ENCODE data around the gene MUS81.

Gene MUS81

GRCh38 chr11:65866509-65867283, 6.5 kb downstream of the MUS81 start:
- Histone ChIP-seq H3K4me1 (ENCODE audit: control insufficient read depth in 2 of 2, insufficient read depth in 2 of 2, low read length in 2 of 2) (peaks cover 10 to 16% of the 10 kb centered on the region in 2 donors), H3K4me3 (ENCODE audit: low read length in 2 of 2) (no peak overlapping the region), H3K36me3 (ENCODE audit: control insufficient read depth in 2 of 2, insufficient read depth in 2 of 2, low read length in 2 of 2) (peaks cover 32 to 45% of the 10 kb centered on the region in 2 donors)

GRCh38 chr11:65867284-65868071, 7.2 kb downstream of the MUS81 start:
- no peak overlapping the region for H3K4me3 ChIP-seq (ENCODE audit: low read length in 2 of 2)
- H3K36me3 ChIP-seq (ENCODE audit: control insufficient read depth in 2 of 2, insufficient read depth in 2 of 2, low read length in 2 of 2): peaks cover 32 to 37% of the 10 kb centered on the region in 2 donors
- H3K9me3 ChIP-seq (ENCODE audit: control insufficient read depth in 2 of 2, low read length in 2 of 2): no peaks in the 10 kb centered on the region
- no peak overlapping the region for H3K27ac ChIP-seq (ENCODE audit: low read depth in 2 of 2, low read length in 2 of 2)
- peaks cover 7 to 10% of the 10 kb centered on the region in 2 donors for H3K4me1 ChIP-seq (ENCODE audit: control insufficient read depth in 2 of 2, insufficient read depth in 2 of 2, low read length in 2 of 2)
- H3K27me3 ChIP-seq (ENCODE audit: control insufficient read depth in 2 of 2, insufficient read depth in 2 of 2, low read length in 2 of 2): no peaks in the 10 kb centered on the region
- no peak overlapping the region for H3K9ac ChIP-seq (ENCODE audit: low read depth in 1 of 2, low read length in 2 of 2)

More at GRCh38 chr11:65866509-65867283, 6.5 kb downstream of the MUS81 start:
- H3K9me3 ChIP-seq (ENCODE audit: control insufficient read depth in 2 of 2, low read length in 2 of 2): no peaks in the 10 kb centered on the region
- H3K9ac ChIP-seq (ENCODE audit: low read depth in 1 of 2, low read length in 2 of 2): no peak overlapping the region
- H3K27ac ChIP-seq (ENCODE audit: low read depth in 2 of 2, low read length in 2 of 2): no peak overlapping the region
- H3K27me3 ChIP-seq (ENCODE audit: control insufficient read depth in 2 of 2, insufficient read depth in 2 of 2, low read length in 2 of 2): no peaks in the 10 kb centered on the region

- Histone ChIP-seq H3K4me3 (ENCODE audit: low read length in 2 of 2) (no peak overlapping the region), H3K27ac (ENCODE audit: low read depth in 2 of 2, low read length in 2 of 2) (no peak overlapping the region), H3K9me3 (ENCODE audit: control insufficient read depth in 2 of 2, low read length in 2 of 2) (no peaks in the 10 kb centered on the region), H3K4me1 (ENCODE audit: control insufficient read depth in 2 of 2, insufficient read depth in 2 of 2, low read length in 2 of 2) (peaks cover 11 to 12% of the 10 kb centered on the region in 2 donors), H3K36me3 (ENCODE audit: control insufficient read depth in 2 of 2, insufficient read depth in 2 of 2, low read length in 2 of 2) (peaks cover 28 to 30% of the 10 kb centered on the region in 2 donors), H3K27me3 (ENCODE audit: control insufficient read depth in 2 of 2, insufficient read depth in 2 of 2, low read length in 2 of 2) (no peaks in the 10 kb centered on the region), H3K9ac (ENCODE audit: low read depth in 1 of 2, low read length in 2 of 2) (no peak overlapping the region)
Observed at GRCh38 chr11:65868076-65868667, 7.9 kb downstream of the MUS81 start.

GRCh38 chr11:65868907-65869306, 8.7 kb downstream of the MUS81 start:
- Histone ChIP-seq H3K9me3 (ENCODE audit: control insufficient read depth in 2 of 2, low read length in 2 of 2) (no peaks in the 10 kb centered on the region), H3K36me3 (ENCODE audit: control insufficient read depth in 2 of 2, insufficient read depth in 2 of 2, low read length in 2 of 2) (peaks cover 21 to 23% of the 10 kb centered on the region in 2 donors), H3K4me3 (ENCODE audit: low read length in 2 of 2) (no peak overlapping the region), H3K4me1 (ENCODE audit: control insufficient read depth in 2 of 2, insufficient read depth in 2 of 2, low read length in 2 of 2) (peaks cover 13 to 16% of the 10 kb centered on the region in 2 donors), H3K27ac (ENCODE audit: low read depth in 2 of 2, low read length in 2 of 2) (no peak overlapping the region), H3K9ac (ENCODE audit: low read depth in 1 of 2, low read length in 2 of 2) (no peak overlapping the region), H3K27me3 (ENCODE audit: control insufficient read depth in 2 of 2, insufficient read depth in 2 of 2, low read length in 2 of 2) (no peaks in the 10 kb centered on the region)

GRCh38 chr11:65869643-65870306, 9.5 kb downstream of the MUS81 start:
- no peak overlapping the region for H3K9ac ChIP-seq (ENCODE audit: low read depth in 1 of 2, low read length in 2 of 2)
- H3K4me1 ChIP-seq (ENCODE audit: control insufficient read depth in 2 of 2, insufficient read depth in 2 of 2, low read length in 2 of 2): peaks cover 13 to 16% of the 10 kb centered on the region in 2 donors
- no peaks in the 10 kb centered on the region for H3K27me3 ChIP-seq (ENCODE audit: control insufficient read depth in 2 of 2, insufficient read depth in 2 of 2, low read length in 2 of 2)
- H3K9me3 ChIP-seq (ENCODE audit: control insufficient read depth in 2 of 2, low read length in 2 of 2): no peaks in the 10 kb centered on the region
- no peak overlapping the region for H3K4me3 ChIP-seq (ENCODE audit: low read length in 2 of 2)
- H3K27ac ChIP-seq (ENCODE audit: low read depth in 2 of 2, low read length in 2 of 2): no peak overlapping the region
- H3K36me3 ChIP-seq (ENCODE audit: control insufficient read depth in 2 of 2, insufficient read depth in 2 of 2, low read length in 2 of 2): peaks cover 12 to 14% of the 10 kb centered on the region in 2 donors

GRCh38 chr11:65870307-65870658, 10.1 kb downstream of the MUS81 start:
- Histone ChIP-seq H3K9ac (ENCODE audit: low read depth in 1 of 2, low read length in 2 of 2) (no peak overlapping the region), H3K9me3 (ENCODE audit: control insufficient read depth in 2 of 2, low read length in 2 of 2) (no peaks in the 10 kb centered on the region), H3K4me1 (ENCODE audit: control insufficient read depth in 2 of 2, insufficient read depth in 2 of 2, low read length in 2 of 2) (peaks cover 13 to 16% of the 10 kb centered on the region in 2 donors), H3K27me3 (ENCODE audit: control insufficient read depth in 2 of 2, insufficient read depth in 2 of 2, low read length in 2 of 2) (no peaks in the 10 kb centered on the region), H3K4me3 (ENCODE audit: low read length in 2 of 2) (no peak overlapping the region), H3K27ac (ENCODE audit: low read depth in 2 of 2, low read length in 2 of 2) (no peak overlapping the region), H3K36me3 (ENCODE audit: control insufficient read depth in 2 of 2, insufficient read depth in 2 of 2, low read length in 2 of 2) (peaks cover 7 to 9% of the 10 kb centered on the region in 2 donors)

- Histone ChIP-seq H3K27me3 (ENCODE audit: control insufficient read depth in 2 of 2, insufficient read depth in 2 of 2, low read length in 2 of 2) (no peaks in the 10 kb centered on the region), H3K9me3 (ENCODE audit: control insufficient read depth in 2 of 2, low read length in 2 of 2) (no peaks in the 10 kb centered on the region), H3K4me1 (ENCODE audit: control insufficient read depth in 2 of 2, insufficient read depth in 2 of 2, low read length in 2 of 2) (peaks cover 13 to 16% of the 10 kb centered on the region in 2 donors), H3K9ac (ENCODE audit: low read depth in 1 of 2, low read length in 2 of 2) (peak overlapping the region in 1 of 2 donors; percentile 32), H3K36me3 (ENCODE audit: control insufficient read depth in 2 of 2, insufficient read depth in 2 of 2, low read length in 2 of 2) (peaks cover under 1 to 5% of the 10 kb centered on the region in 2 donors), H3K27ac (ENCODE audit: low read depth in 2 of 2, low read length in 2 of 2) (peak overlapping the region in 1 of 2 donors; percentile 77), H3K4me3 (ENCODE audit: low read length in 2 of 2) (peak overlapping the region in 1 of 2 donors; percentile 56)
Observed at GRCh38 chr11:65870706-65871681, 10.8 kb downstream of the MUS81 start.

GRCh38 chr11:65871811-65872548, 11.7 kb downstream of the MUS81 start:
- Histone ChIP-seq H3K27me3 (ENCODE audit: control insufficient read depth in 2 of 2, insufficient read depth in 2 of 2, low read length in 2 of 2) (no peaks in the 10 kb centered on the region), H3K36me3 (ENCODE audit: control insufficient read depth in 2 of 2, insufficient read depth in 2 of 2, low read length in 2 of 2) (no peaks in the 10 kb centered on the region), H3K4me3 (ENCODE audit: low read length in 2 of 2) (peak overlapping the region; percentile 24 to 56), H3K9ac (ENCODE audit: low read depth in 1 of 2, low read length in 2 of 2) (peak overlapping the region; percentile 31 to 32), H3K27ac (ENCODE audit: low read depth in 2 of 2, low read length in 2 of 2) (peak overlapping the region; percentile 48 to 77), H3K4me1 (ENCODE audit: control insufficient read depth in 2 of 2, insufficient read depth in 2 of 2, low read length in 2 of 2) (peaks cover 13 to 16% of the 10 kb centered on the region in 2 donors), H3K9me3 (ENCODE audit: control insufficient read depth in 2 of 2, low read length in 2 of 2) (no peaks in the 10 kb centered on the region)

Data from mucosa of rectum (tissue), 2 donors.